Measurements from ENCODE around the gene FYN. TPM values are rescaled to one million over a fixed set of nuclear protein-coding genes. Genes with fewer than 3 reads are reported as not detected.

Gene FYN
- total RNA-seq, 4 donors from 2014 or later = 56.3 to 96.4 (median 81.8) TPM

DNA sequence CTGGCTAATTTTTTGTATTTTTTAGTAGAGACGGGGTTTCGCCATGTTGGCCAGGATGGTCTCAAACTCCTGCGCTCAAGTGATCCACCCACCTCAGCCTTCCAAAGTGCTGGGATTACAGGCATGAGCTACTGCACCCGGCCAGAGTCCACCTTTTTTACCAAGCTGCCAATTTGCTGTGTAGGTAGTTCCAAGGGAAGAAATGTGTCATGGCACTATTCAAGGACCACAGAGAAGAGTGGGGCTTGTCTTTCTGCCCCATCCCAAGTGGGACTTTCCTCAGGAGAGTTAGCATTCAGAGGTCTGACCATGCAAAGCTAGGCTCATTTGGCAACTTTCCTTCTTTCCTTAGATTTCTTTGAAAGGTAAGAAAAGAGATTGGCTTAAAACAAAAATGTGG, 155.6 kb downstream of the FYN start:
- no peak for TF ChIP-seq POLR2A (IDR thresholded peaks at IDR 0.05)
- no peak for TF ChIP-seq CTCF (IDR thresholded peaks at IDR 0.05)
- 96 to 99% methylated on average over 4 of the region's 4 CpGs for WGBS, 2 donors

GRCh38 chr6:111716325-111716724, 156.9 kb downstream of the FYN start:
- DNase-seq (ENCODE audit: low spot score in 2 of 2) = no peak
- intact Hi-C loops (cut with DNase I; ENCODE audit: low total_unique reads) = no loop called here
- H3K4me3 ChIP-seq (ENCODE audit: low read depth, poor library complexity, severe bottlenecking) = no peak overlapping the region
- 72 to 90% methylated on average over 3 of the region's 3 CpGs for WGBS, 2 donors
- TF ChIP-seq CTCF (IDR thresholded peaks at IDR 0.05) (no peak), POLR2A (IDR thresholded peaks at IDR 0.05) (no peak)

More for the DNA sequence above, 155.6 kb downstream of the FYN start:
- DNase-seq (ENCODE audit: low spot score in 2 of 2) = no peak
- no peak overlapping the region for H3K4me3 ChIP-seq (ENCODE audit: low read depth, poor library complexity, severe bottlenecking)
- intact Hi-C loops (cut with DNase I; ENCODE audit: low total_unique reads) = no loop called here

- DNase-seq (ENCODE audit: low spot score in 2 of 2) = peak in 1 of 2 donors; percentile 74
- TF ChIP-seq POLR2A (IDR thresholded peaks at IDR 0.05) = no peak
- TF ChIP-seq CTCF (IDR thresholded peaks at IDR 0.05) = no peak
- intact Hi-C loops (cut with DNase I; ENCODE audit: low total_unique reads) = no loop called here
- WGBS, 2 donors = 72 to 81% methylated on average over 6 of the region's 6 CpGs
- H3K4me3 ChIP-seq (ENCODE audit: low read depth, poor library complexity, severe bottlenecking) = no peak overlapping the region
These were observed 157.9 kb downstream of the FYN start for GRCh38 chr6:111715321-111715720.

DNA sequence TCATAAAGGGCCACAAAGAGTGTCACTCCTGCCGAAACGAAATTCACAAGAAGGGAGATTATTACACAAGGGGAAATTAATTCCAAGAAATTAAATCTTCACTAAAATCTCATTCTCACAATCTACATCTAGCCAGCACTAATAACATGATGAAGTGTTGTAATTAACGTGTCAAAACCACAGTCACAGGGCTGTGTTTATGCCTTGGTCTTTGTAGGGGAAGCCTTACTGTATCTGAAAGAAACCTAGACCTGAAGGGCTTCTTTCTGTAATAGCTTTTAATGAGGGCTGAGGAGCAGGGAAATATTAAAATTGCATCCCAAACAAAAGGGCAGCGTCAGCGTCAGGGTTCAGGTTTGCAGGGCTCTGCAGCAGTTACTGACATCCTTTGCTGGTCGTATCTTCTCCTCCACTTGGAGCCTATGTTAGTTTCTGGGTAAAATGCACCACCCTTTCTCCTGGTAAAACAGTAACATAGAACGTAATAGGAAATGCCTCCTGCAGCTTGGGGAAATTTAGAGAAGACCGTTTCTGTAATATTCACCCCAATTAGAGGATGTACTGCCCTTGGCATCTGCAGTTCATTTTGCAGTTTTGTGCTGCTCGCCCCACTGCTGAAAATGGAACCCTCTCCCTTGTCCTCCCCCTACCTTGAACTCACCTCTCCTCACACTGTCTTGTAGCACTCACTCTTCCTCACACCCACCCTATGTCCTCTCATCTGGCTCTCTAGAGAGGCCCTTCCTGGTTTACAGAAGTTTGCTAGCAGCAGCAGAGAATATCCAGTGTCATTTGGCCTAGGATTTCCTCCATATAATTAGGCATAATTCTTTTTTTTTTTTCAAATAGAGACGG, 158.6 kb downstream of the FYN start:
- no peak overlapping the region for H3K4me3 ChIP-seq (ENCODE audit: low read depth, poor library complexity, severe bottlenecking)
- WGBS, 2 donors = 76 to 79% methylated on average over 10 of the region's 10 CpGs
- peak in 1 of 2 donors; percentile 34 for DNase-seq (ENCODE audit: low spot score in 2 of 2)
- intact Hi-C loops (cut with DNase I; ENCODE audit: low total_unique reads) = loop anchor here (5.0 kb wide), 2 partner anchors 283 to 323 kb away; no protein-coding TSS in a partner anchor
- TF ChIP-seq CTCF (IDR thresholded peaks at IDR 0.05) (no peak), POLR2A (IDR thresholded peaks at IDR 0.05) (no peak)

GRCh38 chr6:111713811-111714210, 159.4 kb downstream of the FYN start:
- intact Hi-C loops (cut with DNase I; ENCODE audit: low total_unique reads) = loop anchor here (5.0 kb wide), 2 partner anchors 283 to 323 kb away; no protein-coding TSS in a partner anchor

More at GRCh38 chr6:111713811-111714210, 159.4 kb downstream of the FYN start:
- no peak overlapping the region for H3K4me3 ChIP-seq (ENCODE audit: low read depth, poor library complexity, severe bottlenecking)
- 78 to 91% methylated on average over 4 of the region's 4 CpGs for WGBS, 2 donors
- DNase-seq (ENCODE audit: low spot score in 2 of 2) = no peak
- TF ChIP-seq CTCF (IDR thresholded peaks at IDR 0.05) = no peak
- TF ChIP-seq POLR2A (IDR thresholded peaks at IDR 0.05) = no peak
